SH-SY5Y (cell line): ENCODE results near the gene CNGA3.

Experiments used
- GATA2 ChIP-seq: IDR thresholded peaks from 2 replicates; pipeline ENCODE4 v1.6.1; 2011; ENCODE audit warnings: mild to moderate bottlenecking, low read depth, low read length
- GATA3 ChIP-seq: IDR thresholded peaks from 2 replicates; pipeline ENCODE4 v1.6.1; 2011; ENCODE audit warnings: low read depth, mild to moderate bottlenecking, low read length, moderate library complexity

- TF ChIP-seq GATA2 (no peak), GATA3 (no peak)
These were observed 90.5 kb downstream of the CNGA3 start for GRCh38 chr2:98436734-98437133.
